NCI-H748 treated with DMSO at 0.1 percent for 48 hours (cell line): ENCODE results near the gene RNFT2.

Experiments used
- DNase-seq: peaks from one replicate; lab custom pipeline; 2025; lab: John Stamatoyannopoulos, UW

Gene RNFT2

GRCh38 chr12:116878567-116879508, 140.7 kb downstream of the RNFT2 start:
- DNase-seq = no peak

GRCh38 chr12:116879509-116880212, 141.5 kb downstream of the RNFT2 start:
- no peak for DNase-seq

- peak; percentile 51 for DNase-seq
Measured at GRCh38 chr12:116880213-116880816, 142.2 kb downstream of the RNFT2 start.

- DNase-seq = peak; percentile 51
Measured at GRCh38 chr12:116880817-116881324, 142.8 kb downstream of the RNFT2 start.

- no peak for DNase-seq
Measured at GRCh38 chr12:116881325-116881876, 143.3 kb downstream of the RNFT2 start, which contains the start of gene HRK. Gene HRK (minus strand): TSS chr12:116881441. CDS start chr12:116881307, 134 bp downstream.

- DNase-seq = no peak
Measured at GRCh38 chr12:116881877-116882507, 143.9 kb downstream of the RNFT2 start.

- DNase-seq = peak; percentile 18
Measured at GRCh38 chr12:116882742-116883141, 144.6 kb downstream of the RNFT2 start.

GRCh38 chr12:116884871-116885270, 146.8 kb downstream of the RNFT2 start:
- DNase-seq = no peak

- no peak for DNase-seq
Measured at GRCh38 chr12:116885491-116885890, 147.4 kb downstream of the RNFT2 start.

GRCh38 chr12:116887244-116887643, 149.1 kb downstream of the RNFT2 start:
- DNase-seq = no peak

- DNase-seq = no peak
Measured at GRCh38 chr12:116887897-116888296, 149.8 kb downstream of the RNFT2 start.

GRCh38 chr12:116890330-116890729, 152.2 kb downstream of the RNFT2 start:
- DNase-seq = no peak

GRCh38 chr12:116891019-116891418, 152.9 kb downstream of the RNFT2 start:
- DNase-seq = no peak

- no peak for DNase-seq
Measured at GRCh38 chr12:116892349-116893140, 154.4 kb downstream of the RNFT2 start.

GRCh38 chr12:116894913-116895312, 156.8 kb downstream of the RNFT2 start:
- DNase-seq = no peak

- DNase-seq = no peak
Measured at GRCh38 chr12:116896411-116896924, 158.4 kb downstream of the RNFT2 start.

- no peak for DNase-seq
Measured at GRCh38 chr12:116897476-116897875, 159.4 kb downstream of the RNFT2 start.

- DNase-seq = no peak
Measured at GRCh38 chr12:116898669-116899068, 160.6 kb downstream of the RNFT2 start.

GRCh38 chr12:116901612-116902011, 163.5 kb downstream of the RNFT2 start:
- no peak for DNase-seq
